DOHH2 (cell line): ENCODE results near the gene CD163L1.

Experiments used
- EZH2phosphoT487 ChIP-seq: fragments of 200-600 bp; sonication (generic); IDR thresholded peaks from 2 replicates; pipeline ENCODE4 v1.6.1; 2017; ENCODE audit warnings: borderline replicate concordance, mild to moderate bottlenecking, antibody characterized with exemption, low read length, moderate library complexity, mixed read lengths
- TF ChIP-seq, protein P1 (sequence below): fragments of 200-600 bp; sonication (generic); IDR thresholded peaks from one replicate; pipeline ENCODE4 v1.5.1; 2014; ENCODE audit warnings: antibody characterized with exemption, mild to moderate bottlenecking, low read depth, low read length; ENCODE audit not compliant: poor library complexity, severe bottlenecking

DNA sequence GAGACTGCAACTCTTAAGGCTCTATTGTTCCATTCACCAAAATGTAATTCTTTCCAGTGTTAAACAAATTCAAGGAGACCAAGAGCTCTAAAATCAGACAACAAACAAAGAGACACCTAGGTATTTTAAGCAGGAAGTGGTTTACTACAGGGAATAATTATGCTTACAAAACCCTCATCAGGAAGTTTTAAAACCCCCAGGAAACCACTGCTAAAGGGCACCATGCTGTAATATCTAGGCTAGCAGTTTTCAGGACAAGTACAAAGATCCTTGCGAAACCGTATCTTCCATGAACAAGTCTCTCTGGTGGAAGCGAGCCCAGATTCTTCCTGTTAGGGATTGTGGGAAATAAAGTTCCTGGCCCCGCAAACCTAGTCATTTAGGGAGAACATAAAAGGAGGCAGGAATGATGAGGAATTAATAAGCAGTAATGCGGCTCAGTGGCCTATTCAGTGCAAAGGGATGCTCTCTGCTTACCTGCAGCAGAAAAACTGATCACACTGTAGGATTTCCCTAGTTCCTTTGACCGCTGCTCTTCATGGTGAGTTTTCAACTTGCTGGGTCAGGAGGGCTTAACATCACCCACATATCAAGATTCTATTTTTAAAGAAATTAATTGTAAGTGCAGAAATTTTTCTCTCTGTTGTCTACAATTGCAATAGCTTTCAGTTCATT, 97.3 kb downstream of the CD163L1 start:
- TF ChIP-seq, protein P1, sequence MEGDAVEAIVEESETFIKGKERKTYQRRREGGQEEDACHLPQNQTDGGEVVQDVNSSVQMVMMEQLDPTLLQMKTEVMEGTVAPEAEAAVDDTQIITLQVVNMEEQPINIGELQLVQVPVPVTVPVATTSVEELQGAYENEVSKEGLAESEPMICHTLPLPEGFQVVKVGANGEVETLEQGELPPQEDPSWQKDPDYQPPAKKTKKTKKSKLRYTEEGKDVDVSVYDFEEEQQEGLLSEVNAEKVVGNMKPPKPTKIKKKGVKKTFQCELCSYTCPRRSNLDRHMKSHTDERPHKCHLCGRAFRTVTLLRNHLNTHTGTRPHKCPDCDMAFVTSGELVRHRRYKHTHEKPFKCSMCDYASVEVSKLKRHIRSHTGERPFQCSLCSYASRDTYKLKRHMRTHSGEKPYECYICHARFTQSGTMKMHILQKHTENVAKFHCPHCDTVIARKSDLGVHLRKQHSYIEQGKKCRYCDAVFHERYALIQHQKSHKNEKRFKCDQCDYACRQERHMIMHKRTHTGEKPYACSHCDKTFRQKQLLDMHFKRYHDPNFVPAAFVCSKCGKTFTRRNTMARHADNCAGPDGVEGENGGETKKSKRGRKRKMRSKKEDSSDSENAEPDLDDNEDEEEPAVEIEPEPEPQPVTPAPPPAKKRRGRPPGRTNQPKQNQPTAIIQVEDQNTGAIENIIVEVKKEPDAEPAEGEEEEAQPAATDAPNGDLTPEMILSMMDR, result no peak
- no peak for TF ChIP-seq EZH2phosphoT487
